ENCODE results near the gene GHRHR.

- TF ChIP-seq, protein P1, sequence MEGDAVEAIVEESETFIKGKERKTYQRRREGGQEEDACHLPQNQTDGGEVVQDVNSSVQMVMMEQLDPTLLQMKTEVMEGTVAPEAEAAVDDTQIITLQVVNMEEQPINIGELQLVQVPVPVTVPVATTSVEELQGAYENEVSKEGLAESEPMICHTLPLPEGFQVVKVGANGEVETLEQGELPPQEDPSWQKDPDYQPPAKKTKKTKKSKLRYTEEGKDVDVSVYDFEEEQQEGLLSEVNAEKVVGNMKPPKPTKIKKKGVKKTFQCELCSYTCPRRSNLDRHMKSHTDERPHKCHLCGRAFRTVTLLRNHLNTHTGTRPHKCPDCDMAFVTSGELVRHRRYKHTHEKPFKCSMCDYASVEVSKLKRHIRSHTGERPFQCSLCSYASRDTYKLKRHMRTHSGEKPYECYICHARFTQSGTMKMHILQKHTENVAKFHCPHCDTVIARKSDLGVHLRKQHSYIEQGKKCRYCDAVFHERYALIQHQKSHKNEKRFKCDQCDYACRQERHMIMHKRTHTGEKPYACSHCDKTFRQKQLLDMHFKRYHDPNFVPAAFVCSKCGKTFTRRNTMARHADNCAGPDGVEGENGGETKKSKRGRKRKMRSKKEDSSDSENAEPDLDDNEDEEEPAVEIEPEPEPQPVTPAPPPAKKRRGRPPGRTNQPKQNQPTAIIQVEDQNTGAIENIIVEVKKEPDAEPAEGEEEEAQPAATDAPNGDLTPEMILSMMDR (conservative IDR thresholded peaks at IDR 0.05): no peak
- no peak for TF ChIP-seq EZH2 (IDR thresholded peaks at IDR 0.05; ENCODE audit: low read depth)
Observed at GRCh38 chr7:30976381-30976780, 12.6 kb downstream of the GHRHR start.

Data from PC-9 (cell line).